Measurements from ENCODE around the gene ANXA8.
"Not testable (repeated sequence)": the region's sequence is repeated elsewhere in the genome, so short reads cannot be mapped to it uniquely, and the experiment has no call there.

The ANXA8 gene

DNA sequence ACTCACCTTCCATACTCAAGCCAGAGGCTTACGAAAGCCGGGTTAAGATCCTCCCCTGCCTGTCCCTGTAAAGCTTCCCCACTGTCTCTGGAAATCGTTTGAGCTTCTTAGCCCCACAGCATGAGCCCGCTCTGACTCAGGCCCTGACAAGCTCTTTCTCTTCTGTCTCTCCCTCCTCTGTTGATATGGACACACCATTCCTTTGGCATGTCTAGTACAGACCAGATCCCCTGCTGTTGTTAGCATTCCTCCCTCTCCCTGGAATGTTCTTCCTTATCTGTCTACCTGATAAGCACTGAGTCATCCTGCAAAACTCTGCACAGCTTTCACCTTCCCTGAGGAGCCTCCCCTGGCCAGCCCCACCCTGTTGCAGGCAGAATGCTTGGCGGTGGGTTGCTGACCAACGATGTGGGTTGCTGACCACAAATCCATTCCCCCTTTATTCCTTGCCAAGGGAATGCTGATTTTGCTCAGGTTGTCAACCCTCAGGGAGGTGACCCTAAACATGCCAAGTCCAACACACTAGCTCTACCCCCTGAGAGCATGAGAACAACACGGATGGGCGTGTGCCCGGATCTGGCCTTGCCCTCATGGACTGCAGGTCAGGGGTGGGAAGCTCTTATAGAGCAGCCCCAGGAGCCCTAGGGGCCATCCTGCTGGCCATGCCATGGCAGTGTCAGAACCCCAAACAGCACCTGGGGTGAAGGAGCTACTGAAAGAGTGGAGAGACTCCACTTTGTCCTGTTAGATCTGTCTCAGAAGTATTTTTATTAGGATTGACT is 21.1 kb downstream of the ANXA8 start:
- not testable (repeated sequence) for DNase-seq (ENCODE audit: low spot score)

- peak; percentile 54 for DNase-seq (ENCODE audit: low spot score)
These were observed 22.6 kb downstream of the ANXA8 start for GRCh38 chr10:47461261-47461687.

GRCh38 chr10:47458466-47459154 is 25.3 kb downstream of the ANXA8 start:
- peak; percentile 27 for DNase-seq (ENCODE audit: low spot score)

DNA sequence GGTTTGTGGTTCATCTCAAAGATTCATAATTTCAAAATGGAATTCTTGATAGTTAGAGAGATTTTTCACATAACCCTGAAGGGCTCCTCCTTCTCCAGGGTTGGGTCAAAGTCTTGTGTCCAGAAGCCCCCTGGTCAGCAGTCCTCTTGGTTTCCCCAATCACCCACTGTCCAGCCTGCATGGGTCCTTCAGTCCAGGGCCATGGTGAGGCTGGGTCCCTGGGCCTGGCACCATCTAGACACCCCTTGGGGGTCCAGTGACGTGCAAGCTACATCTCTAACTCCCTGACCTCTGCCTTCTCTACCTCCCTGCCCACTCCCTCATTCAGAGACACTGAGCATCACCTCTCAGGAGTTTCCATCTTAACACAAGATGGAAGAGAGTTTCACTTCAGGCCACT is 26.1 kb downstream of the ANXA8 start:
- no peak for DNase-seq (ENCODE audit: low spot score)

DNA sequence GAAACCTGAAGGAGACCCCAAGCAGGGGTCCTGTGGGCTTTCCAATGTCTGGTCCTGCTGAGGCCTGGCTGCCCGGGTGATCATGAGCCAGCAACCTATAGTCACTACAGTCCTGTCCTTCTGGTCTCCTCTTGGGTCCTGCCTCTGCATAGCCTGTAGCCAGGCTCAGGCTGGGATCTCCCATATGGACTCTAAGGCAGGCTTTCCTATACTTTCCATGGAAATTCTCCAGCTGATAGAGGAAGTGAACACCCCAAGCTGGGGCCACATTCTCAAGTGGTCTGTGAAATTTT is 26.4 kb downstream of the ANXA8 start:
- no peak for DNase-seq (ENCODE audit: low spot score)

DNA sequence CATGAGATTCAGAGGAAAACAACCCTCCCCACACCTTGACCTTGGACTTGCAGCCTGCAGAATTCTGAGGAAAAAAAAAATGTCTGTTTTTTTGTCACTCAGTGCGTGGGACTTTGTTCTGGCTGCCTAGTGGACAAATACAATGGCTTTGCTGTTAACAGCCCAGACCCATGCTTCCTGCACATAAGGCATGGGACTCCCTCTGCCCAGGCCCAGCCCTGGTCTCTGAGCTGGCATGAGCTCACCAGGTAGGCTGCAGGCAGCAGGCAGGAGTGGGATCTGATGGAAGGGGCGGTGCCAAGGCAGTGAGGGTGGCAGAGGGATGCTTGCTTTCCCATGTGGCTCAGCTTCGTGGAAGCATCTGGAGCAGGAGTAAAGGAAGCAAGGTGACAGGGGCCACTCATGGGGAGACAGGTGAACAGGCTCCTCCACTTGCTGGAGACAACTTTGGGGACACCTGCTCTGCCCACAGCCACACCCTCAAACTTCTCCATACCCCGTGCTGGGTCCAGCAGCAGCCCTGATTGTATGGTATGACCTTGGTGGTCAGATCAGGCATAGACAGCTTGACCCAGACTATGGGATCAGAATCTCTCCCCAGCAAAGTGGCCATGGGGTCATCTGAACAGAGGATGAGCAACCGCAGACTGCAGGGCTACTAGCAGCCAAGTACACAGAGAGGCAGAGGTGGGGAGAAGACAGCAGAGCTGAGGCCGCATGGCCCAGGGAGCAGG is 27.0 kb downstream of the ANXA8 start:
- DNase-seq (ENCODE audit: low spot score): peak; percentile 31

DNA sequence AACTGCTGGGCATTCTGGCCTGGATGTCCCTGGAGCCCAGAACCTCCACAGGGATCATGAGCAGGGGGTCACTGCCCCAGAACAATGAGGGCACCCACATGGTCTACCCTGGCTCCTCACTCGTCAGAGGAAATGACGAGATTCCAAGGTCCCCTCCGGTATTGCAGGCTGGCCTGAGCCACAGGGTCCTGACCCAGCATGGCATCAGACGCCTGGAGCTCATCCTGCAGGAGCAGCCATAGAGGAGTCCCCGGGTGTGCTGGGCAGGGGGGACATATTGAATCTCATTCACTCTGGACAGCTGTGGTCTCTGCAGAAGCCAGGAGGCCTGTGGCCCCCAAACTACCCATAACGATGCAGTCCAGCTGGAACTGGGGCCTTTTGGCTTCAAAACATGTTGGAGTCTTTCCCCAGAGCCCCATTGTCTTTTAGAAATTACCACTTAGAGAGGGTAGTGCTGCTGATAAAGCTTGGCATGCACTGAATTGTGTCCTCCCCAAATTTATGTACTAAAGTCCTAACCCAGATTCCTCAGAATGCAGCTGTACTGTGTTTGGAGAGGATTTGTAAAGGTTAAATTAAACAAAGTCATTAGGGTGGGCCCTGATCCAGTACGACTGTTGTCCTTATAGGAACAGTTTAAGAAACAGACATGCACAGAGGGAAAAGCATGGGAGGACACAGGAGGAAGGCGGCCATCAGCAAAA is 27.7 kb downstream of the ANXA8 start:
- peak; percentile 29 for DNase-seq (ENCODE audit: low spot score)

- DNase-seq (ENCODE audit: low spot score): peak; percentile 40
These were observed 28.4 kb downstream of the ANXA8 start for GRCh38 chr10:47455350-47456078.

GRCh38 chr10:47454780-47455058 is 29.2 kb downstream of the ANXA8 start:
- DNase-seq (ENCODE audit: low spot score): no peak

DNA sequence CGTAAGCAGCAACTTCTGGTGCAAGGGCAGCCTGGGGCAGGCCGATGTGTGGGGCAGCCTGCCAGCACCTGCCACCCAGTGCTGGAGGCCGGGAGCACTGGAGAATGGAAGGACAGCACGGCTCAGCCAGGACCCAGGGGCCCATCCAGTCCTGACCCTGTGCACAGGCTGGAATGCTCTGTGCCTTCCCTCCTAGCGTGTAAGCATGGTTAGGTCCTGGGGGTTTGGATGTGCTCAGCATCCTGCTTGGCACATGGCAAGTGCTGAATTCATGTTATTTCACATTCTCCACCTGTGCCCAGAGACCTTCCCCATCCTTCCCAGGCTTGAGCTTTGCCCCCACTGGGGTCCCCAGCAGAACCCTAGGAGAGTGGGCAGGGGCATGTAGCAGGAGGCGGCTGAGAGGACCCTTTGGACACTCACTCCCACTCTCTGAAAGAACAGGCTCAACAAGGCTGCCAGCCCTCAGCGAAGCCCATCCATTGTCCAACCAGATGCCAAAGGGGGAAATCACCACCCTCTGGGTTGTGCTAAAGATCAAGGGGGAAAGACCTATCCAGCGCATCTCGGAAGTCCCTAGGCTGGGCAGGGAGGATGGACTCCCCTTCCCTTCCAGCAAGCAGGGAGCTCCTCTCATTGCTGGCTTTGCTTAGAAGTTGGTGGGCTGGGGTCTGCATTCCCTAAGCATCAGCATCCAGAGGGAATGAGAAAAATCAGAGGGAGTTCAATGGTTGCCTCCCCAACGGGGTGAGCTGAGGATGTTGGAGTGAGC is 29.7 kb downstream of the ANXA8 start:
- DNase-seq (ENCODE audit: low spot score): peak; percentile 33

GRCh38 chr10:47453141-47454007 is 30.5 kb downstream of the ANXA8 start:
- no peak for DNase-seq (ENCODE audit: low spot score)

DNA sequence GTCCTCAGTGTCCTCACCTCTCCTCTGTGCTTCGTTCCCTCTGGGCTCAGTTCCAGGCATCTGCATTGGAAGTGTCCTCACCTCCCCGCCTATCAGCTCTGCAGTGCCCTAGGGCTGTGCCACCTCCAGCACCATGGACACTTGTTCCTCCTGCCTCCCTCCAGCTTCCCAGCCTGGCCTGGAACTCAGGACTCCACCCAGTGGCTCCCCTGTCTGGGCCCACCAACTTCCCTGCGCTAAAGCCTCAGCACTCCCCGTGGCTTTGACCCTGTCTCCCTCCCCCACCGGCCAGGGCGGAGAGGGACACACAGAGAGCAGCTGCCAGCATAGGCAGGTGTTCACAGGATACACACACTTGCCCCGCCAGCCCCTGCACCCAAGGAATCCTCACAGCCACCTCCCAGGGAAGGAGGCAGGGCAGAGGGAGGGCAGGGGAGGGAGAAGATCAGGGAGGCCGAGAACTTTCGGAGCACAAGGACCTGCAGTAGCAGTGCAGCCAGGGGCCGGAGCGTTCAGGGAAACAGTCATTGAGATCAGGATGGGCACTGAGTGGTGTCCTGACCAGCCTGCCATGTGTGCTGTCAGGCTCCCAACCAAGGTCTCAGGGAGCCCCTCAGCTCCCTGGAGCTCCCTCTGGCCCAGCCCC is 31.3 kb downstream of the ANXA8 start:
- DNase-seq (ENCODE audit: low spot score): peak; percentile 48

DNA sequence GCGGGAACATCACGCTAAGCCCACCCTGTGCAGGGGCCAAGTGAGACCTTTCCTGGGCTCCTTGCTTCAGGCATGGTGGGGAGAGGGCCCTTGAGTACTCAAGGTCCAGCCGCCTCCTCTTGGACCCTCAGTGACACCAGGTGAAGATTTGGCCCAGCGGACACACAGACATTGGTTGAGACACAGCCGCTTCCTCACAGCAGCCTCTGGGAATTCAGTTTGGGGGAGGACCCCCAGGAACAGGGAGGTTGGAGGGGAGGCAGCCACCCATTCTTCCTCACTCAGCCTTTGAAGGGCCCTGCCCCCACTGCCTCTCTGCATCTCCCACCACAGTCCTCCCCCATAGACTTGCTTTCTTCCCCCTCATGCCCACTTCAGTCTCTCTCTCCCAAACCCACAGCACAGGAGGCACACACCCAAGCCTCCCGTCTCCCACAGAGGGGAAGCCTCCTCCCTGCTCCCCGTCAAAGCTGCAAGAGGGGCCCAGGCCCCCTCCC is 31.9 kb downstream of the ANXA8 start:
- peak; percentile 37 for DNase-seq (ENCODE audit: low spot score)

DNA sequence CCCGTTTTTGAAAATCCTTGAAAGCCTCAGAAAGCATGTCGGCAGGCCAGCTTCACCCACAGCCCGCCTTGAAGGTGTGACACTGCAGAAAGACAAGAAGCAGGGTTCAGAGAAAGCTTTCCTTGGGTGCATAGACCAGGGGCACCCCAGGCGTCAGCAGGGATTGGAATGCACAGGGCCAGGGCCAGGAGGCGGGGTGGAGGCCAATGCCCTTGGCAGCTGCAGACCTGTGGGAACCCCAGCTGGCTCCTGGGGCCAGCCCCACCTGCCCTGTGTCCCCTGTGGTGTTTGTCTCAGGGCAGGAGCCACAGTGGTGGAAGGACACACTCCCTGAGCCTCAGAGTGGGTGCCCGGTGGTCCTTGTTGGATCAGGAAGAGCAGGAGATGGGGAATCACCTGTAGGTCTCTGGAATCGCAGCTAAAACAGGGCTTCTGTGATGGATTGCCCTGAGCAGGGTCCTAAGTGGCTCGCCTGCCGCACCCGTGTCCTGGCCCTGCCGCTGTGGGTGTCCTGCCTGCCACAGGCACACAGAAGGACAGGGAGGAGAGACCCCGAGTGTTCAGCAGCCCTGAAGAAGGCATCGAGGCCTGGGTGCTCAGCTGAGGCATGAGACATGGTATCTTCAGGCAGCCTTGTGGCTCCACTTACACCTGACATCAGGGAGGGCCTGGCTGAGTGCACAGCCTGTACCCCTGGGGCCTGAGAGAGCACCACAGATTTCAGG is 32.5 kb downstream of the ANXA8 start:
- no peak for DNase-seq (ENCODE audit: low spot score)

- peak; percentile 38 for DNase-seq (ENCODE audit: low spot score)
These were observed 33.5 kb downstream of the ANXA8 start for GRCh38 chr10:47450442-47450841.

DNA sequence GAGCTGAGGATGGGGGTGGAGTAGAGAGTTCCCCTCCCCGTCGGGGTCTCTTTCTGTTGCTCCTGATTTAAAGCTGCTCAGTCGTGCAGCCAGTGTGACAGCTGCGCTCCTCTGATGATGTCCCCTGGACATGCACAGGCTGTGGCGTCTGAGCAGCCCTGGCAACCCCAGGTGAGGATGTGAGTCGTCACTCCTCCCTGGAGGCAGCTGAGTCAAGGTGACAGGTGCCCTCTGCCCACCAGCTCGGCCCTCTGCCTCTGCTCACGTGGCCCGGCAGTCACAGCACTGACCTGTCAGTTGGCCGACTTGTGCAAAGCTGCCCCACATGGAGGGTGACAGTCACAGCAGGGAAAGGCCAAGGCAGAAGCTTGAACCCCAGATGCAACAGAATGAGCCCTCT is 33.9 kb downstream of the ANXA8 start:
- DNase-seq (ENCODE audit: low spot score): no peak

DNA sequence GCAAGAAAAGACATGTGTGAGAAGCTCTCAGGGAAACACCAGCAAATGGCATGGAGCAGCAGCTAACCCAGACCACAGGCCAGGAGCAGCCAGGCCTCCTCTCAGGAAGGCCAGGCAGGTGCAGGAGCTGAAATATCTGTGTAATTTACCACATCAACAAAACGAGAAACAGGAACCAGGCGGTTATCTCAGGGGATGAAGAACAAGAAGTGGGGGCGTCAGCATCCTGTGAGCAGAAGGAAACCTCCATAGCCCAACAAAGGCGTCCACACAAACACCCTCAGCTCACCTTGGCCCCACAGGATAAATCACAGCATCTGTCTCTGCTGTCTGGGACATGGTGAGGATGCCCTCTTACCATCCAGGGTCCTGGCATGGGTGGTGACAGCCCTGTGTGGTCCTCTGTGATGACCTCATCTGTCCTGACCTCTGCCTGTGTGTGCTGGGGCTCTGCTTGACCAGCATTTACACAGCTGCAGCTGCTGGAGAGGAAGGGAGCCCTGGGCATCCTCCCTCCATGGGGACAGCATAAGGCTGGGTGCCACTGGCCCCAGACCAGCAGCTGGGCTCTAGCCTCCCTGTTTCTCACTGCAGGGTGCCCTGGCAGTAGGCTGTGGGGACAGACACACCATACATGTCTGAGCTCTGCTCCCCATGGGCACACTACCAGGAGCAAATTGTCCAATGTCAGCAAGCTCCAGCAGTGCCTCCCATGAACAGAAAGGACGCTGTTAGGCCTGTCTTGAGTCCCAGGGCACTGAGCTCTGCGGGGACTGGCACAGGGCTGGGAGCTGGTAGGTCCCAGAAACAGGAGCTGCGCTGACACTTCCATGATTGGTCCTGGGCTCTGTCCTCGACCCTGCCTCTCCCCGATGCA is 34.6 kb downstream of the ANXA8 start:
- peak; percentile 39 for DNase-seq (ENCODE audit: low spot score)

DNA sequence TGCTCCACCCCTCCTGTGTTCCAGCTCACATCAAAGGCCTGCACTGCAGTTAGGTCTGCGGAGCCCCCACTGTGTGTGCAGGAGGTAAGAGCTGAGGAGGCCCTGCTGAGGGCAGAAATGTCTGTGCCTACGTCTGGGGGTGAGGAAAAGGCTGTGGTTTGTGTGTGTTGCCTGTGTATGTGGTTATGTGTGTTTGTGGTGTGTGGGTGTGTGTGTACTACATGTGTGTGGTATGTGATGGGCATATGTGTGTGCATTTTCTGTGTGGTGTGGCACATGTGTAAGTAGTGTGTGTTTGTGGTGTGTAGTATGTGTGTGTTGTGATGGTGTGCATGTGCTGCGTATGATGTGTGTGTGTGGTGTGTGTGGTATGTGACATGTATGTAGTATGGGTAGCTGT is 36.2 kb downstream of the ANXA8 start:
- no peak for DNase-seq (ENCODE audit: low spot score)

Data from ecto neural progenitor cell (in vitro differentiated cells).